ENCODE measurements around the gene VPS37D.

Gene VPS37D

DNA sequence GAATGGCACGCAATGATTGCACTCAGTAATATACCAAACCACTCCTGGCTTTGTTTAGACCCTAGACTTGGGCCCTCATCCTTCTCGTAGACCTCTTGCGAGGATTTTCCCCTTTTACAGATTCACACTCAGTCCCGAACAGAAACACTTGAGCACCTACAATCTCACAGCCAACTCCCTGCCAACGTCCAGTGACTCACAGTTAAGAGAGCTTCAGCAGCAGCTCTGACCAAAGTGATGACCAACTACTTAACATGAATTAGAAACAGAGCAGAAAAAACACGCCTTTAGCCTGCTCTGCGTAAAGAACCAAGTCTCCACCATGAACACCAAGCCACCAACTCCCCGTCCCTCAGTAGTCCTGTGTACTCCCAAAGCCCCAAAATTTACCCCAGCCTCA, 13.4 kb downstream of the VPS37D start:
- no peak for DNase-seq

DNA sequence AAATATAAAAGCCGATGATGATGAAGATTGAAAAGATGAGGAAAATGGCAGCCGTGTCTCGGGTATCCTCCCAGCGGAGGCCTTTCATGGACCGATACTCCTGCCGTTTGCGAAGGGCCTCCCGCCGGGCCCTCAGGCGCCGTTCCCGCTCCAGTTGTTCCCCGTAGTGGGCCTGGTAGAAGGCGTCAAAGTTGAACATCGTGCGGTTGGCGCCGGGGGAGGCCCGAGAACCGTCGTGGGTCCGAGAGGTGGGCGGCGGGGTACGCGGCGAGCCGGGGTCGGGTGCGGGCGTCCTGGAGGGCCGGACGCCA, 15.1 kb downstream of the VPS37D start:
- DNase-seq: no peak

DNA sequence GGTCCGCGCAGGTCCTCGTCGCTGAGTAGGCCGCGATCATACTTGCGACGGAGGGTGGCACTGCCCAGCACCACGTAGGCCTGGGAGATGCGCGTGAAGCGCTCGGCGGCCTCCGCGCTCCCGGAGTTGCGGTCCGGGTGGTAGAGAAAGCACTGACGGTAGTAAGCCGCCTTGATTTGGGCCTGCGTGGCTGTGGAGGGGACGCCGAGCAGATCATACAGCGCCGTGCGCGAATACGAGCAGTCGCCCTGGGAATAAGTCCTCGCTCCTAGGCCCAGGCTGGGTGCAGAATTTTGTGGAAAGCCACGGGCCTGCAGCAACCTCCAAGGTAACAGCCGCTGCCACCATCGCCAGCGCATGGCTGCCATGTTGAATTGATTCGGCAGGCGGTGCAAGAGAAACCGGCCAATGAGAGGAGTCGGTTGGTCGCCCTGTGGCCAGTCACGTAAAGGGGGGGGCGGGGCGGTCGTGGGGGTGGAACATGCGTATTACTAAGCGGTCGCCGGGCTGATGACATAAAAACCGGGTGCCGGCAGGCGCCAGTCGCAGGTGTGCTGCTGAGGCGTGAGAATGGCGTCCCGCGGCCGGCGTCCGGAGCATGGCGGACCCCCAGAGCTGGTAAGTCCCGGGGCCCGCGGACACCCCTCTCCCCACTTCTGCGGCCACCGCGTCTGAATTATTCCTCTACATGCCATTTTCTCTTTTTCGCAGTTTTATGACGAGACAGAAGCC, 15.6 kb downstream of the VPS37D start, which contains the start of the genes BUD23 and DNAJC30:
BUD23 (plus strand) TSS at position 542 of the 732 bp plus-strand sequence; CDS start at position 571, 29 bp downstream.
DNAJC30 (minus strand) TSS at position 398 of the 732 bp plus-strand sequence; CDS start at position 368, 30 bp downstream.
- DNase-seq: peak; percentile 99

DNA sequence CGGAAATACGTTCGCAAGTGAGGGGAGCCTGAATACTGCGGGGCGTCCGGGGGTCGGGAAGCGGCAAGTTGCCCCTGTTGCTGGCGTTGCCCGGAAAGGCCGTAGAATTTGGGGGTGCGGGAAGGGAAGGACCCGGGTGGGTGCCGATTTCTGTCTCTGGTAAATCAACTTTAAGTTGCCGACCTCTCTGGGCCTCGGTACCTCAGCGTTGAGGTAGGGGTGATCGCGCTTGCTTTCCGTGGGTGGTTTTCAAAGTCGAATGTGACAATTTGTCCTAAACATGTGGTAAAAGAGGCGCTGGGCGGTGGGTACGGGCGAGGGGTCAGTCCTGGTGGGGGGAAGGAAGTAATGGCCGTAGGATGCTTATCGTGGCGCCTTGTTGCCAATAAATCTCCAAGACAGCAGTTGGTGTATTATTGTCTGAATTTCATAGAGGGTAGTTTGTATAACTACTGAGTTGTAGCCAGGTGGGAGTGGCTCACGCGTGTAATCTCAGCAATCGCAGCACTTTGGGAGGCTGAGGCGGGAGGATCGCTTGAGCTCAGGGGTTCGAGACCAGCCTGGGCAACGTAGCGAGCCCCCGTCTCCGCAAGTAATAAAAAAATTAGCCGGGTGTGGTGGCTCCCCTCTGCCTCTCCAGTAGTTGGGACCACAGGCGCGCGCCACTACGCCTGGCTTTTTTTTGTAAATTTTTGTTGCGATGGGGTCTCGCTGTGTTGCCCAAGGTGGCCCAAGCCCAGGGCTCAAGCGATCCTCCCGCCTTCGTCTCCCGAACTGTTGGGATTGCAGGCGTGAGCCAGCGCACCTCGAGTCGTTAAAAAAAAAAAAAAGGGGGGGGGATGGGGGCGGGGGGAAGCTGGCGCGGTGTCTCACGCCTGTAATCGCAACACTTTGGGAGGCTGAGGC, 16.4 kb downstream of the VPS37D start:
- no peak for DNase-seq

DNA sequence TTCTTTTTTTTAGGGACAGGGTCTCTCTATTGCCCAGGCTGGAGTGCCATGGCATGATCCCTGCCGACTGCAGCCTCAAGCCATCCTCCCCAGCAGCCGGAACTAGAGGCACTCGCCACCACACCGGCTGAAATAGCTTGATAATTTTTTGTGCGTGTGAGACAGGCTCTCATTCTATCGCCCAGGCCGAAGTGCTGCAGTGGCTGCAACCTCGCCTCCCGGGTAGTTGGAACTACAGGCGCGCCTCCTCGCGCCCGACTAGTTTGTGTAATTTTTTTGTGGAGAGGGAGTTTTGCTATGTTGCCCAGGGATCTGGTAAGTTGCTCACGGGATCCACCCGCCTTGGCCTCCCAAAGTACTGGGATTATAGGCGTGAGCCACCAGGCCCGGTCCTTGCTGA, 17.7 kb downstream of the VPS37D start:
- DNase-seq: no peak

DNA sequence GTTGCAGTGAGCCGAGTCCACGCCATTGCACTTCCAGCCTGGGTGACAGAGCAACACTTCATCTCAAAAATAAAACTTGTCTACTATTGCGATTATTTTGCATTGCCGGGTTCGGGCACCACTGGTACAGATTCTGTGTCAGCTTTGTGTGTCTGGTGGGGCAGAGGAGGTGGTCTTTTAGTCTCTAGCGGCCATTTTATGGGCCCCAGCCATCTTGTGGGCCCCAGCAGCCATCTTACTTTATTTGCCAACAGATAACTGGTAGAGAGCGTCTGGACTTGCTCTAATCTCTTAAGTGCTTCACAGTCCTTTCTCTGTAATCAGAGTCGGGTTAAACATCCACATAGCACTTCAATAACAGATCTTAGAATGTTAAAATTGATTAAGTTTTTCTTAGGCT, 20.7 kb downstream of the VPS37D start:
- DNase-seq: no peak

DNA sequence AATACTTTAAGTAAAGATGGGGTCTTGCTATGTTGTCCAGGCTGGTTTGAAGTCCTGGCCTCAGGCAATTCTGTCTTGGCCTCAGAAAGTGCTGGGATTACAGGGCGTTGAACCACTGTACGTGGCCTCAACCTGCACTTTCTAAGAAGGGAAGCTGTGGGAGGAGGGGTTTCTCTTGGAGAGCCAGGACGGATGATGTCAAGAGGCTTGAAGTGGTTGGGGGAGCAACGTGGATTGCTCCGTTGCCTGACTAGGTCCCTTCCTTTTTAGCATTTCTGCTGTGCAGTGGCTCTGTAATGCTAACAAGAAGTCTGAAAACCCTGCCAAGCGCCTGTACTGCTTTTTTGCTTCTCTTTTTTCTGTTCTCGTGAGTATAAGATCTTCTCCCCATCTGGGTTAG, 23.0 kb downstream of the VPS37D start:
- no peak for DNase-seq

DNA sequence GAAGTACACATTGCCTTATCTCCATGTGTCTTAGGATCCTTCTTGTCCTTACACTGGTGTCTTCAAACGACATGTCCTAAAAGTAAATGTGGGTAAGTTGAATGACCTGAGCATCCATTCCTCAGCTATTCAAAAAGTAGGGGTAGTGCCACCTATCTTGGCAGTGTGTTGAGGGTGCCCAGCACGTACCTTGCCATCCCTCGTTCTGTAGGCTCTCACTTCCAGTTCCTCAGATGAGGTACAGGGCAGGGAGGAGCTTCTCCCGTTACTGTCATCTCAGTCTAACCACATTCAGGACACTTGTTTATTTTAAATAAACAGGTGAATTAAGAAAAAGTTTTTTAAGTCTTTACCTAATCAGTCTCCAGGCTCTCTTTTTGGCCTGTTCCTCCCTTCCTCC, 28.7 kb downstream of the VPS37D start:
- no peak for DNase-seq

DNA sequence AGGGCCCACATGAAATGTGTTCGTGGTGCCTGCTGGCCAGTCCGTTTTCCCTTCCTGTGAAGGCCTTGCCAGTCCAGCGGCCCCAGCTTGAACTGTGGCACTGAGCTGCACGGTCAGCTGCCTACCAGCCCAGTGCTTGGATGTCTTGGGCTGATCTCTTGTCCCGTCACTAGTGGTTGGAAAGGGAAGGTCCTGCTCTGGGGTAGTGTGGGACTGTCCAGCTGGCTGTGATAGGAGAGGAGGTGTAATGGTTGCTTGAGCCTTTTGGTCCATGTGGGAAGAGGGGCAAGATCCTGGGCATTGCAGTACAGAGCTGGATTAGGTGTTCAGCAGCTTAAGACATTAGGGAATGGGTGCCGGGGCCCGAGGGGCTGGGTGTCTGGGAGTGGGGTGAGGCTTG, 30.8 kb downstream of the VPS37D start:
- no peak for DNase-seq

DNA sequence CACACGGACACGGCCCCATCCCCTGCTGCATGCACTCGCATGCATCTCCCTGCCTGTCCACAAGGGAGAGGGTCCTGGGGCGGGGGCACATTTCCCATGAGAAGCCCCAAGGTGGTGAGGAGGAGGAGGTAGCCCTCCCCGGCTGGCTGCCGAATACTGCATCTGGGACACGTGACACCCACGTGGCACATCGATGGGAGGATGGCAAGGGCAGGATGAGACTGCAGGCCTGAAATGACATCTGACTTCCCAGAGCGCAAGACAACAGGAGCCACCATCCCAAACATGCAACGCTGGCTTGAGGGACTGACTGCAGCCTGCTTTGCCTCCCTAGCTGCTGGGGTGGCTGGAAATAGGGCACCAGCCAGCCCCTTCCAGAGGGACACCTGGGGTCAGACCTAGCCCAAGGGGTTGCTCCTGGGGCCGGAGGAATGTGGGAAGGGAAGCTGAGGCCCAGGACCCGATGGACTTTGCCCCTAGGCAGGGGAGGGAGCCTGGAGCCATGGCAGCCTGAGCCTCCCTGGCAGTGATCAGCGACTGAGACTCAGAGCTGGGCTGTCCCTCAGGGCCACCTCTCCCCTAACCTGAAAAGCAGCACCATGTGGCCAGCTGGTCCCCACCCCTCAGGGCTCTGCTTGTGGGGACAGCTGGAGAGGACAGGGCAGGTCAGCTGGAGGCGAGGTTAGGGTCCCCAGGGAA, 31.9 kb downstream of the VPS37D start:
- DNase-seq: no peak

DNA sequence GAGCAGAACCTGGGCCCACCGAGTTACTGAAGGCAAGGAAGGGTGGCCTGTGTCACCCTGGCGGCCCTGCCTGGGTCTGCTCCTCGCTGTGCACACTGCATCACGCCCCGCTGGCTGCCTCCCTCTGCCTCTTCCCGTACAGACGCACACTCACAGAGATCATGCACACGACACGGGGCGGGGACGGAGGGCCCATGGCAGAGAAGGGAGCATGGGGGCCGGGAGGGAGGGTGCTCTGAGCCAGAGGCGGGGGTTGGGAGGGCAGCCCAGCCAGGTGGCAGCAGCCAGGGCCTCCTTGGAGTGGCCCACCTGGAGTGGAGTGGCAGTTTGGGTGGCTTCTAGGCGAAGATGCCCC, 32.4 kb downstream of the VPS37D start:
- no peak for DNase-seq

DNA sequence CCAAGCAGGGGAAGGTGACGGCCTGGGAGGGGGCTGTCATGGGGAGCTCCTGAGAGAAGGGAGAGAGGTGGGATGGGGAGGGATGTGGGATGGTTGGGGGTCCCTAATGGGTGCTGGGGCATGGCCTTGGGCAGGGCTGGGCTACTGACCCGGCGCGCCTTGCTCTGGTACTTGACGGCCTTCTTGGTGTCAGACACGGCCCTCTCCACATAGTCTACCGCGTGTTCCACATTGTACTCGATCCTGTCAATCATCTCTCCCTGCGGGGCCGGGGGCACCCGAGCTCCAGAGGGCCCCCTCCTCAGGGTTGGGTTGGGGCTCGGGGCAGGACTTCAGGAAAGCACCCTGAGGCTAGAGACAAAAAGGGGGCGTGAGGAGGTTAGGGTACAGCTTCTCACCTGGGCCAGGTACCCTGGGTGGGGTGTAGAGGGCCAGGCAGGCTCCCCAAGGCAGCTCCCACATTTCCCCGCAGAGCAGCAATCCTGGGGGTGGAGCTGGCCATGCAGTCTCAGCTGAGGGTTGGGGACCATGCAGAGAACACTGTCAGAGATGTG, 33.0 kb downstream of the VPS37D start:
- no peak for DNase-seq

DNA sequence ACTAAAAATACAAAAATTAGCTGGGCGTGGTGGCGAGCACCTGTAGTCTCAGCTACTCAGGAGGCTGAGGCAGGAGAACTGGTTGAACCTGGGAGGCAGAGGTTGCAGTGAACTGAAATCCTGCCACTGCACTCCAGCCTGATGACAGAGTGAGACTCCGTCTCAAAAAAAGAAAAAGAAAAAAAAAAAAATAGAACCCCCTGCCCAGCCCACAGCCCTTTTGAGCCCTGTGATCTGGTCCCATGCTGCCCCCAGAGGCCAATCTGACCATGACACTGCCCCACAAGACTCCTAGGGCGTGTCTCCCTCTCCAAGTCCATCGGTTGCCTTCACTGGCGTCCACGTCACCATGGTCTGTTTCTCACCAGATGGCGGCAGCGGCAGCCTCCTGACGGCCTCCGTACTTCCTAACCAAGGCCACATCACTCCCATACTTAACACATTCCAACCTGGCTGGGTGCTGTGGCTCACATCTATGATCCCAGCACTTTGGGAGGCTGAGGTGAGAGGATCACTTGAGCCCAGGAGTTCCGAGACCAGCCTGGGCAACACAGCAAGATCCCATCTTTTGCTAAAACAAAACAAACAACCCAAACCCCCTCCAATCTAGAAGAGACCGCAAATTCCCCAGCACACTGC, 33.8 kb downstream of the VPS37D start:
- peak; percentile 45 for DNase-seq

DNA sequence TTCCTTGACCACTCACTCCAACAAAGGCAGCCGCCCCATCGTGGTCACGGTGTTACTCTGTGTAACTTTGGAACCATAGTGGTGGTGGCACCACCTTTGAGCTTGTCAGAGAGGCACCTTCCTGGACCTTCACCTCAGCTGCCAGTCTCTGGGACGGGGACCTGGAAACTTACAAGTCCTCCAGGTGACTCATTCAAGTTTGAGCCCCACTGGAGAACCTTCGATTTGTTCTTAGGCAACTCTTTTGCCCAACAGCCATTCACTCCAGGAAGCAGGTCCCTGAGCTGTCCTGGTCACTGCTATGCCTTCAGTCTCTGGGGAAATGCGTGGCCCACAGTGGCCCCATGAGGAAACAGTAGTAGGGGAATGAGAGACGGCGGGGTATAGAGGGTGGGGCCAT, 34.6 kb downstream of the VPS37D start:
- no peak for DNase-seq

DNA sequence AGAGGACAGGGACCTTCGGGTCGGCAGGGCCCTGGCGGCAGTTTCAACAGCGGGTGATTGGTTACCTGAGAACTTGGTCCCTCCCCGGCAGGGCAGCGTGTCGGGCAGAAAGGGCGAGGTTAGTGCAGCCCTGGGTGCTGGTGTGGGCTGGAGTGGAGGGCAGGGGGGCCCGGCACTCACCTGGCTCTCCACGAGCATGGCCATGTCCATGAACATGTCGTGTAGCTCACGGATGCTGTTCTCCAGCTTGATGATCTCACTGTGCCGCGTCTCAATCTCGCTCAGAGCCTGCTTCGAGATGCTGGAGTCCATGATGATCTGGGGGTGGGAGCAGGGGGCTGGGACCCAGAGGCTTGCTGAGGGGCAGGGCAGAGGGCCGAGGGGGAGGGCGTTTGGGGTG, 35.0 kb downstream of the VPS37D start:
- no peak for DNase-seq

DNA sequence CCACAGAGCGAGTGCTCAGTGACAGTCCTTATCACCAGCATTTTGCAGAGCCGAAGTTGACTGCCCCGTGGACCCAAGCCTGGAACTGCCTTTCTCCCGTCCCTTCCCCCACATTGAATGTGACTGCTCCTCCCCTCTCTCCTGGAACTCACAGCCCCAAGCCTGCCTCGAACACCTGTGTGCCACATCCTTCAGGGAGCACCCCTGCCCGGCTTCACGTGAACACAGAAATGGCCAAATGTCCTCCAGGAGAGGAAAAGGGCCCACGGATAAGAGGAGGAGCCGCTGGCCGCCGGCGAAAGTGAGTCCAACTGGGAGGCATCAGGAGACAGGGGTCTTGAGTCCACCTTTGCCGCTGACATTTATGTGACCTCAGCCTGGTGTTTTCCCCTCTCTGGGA, 35.6 kb downstream of the VPS37D start:
- no peak for DNase-seq

DNA sequence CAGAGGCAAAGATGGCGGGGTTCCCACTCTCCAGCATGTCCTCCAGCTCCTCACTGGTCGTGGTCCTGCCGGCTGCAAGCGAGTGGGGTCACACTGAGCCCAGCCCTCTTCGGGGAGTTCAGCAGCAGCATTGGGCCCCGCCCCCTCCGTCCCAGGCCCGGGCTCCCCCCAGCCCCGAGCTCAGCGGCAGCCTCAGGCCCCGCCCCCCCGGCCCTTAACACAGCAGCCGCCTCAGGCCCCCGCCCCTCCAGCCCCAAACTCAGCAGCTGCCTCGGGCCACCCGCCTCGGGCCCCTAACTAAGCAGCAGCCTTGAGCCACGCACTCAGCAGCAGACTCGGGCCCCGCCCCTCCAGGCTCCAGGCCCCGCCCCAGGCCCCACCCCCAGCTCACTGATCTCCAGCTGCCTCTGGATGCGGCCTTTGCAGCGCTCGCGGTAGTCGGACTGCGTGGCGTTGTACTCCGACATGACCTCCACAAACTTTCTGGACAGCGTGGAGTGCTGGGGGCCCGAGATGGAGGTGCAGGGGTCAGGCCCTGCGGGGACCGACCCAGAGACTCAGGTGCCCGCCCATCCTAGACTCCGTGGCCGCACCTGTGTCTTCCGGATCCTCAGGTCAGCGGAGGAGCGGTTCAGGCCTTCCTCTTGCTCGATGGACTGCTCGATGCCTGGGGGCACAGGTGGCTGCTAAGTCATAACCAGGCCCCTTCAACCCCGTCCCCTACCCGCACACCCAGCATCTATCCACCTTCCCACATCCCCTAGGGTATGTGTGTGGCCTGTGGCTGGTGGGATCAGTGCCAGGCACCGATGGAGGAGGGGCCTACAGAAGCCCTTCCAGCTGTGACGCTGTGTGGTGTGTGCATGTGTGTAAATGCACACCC, 36.4 kb downstream of the VPS37D start:
- peak; percentile 82 for DNase-seq

DNA sequence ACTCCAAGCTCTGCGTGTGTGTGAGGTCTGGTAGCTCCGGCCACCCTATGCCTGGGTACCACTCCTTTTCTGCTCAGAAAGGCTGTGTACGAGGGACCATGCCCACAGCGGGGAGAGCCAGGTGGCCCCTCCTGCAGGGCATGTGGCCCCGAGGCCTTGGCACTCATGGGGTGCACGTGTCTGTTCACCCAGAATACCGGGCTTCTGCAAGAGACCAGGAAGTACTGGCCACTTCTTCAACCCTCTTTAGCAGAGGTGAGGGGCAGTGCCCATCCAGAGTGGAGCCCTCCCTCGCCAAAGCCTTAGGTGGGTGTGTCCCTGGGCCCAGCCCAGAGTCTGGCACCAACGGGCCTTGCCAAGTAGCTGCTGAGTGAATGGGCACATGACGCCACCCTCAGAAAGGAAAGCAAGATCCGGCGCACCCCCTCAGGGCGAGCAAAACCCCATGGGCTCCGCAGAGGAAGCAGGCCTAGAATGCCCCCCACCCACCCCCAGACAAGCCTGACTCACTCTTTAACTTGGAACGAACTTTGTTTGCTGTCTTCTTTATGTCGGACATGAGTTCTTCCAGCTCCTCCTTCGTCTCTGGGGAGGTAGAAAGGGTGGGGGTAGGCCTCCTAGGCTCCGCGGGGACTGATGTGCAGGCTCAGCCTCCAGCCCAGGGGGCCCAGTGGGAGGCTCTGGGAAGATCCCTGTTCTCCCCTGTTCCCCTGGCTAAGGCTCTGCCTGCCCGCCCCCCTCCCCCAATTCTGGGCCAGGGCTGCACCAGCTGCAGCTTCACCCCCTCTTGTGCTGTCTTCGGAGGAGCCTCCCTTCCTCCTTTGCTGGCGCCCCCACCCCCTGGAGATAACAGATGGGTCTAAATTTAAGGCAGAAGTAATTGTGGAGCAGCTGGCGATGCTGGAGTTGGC, 37.3 kb downstream of the VPS37D start:
- no peak for DNase-seq

DNA sequence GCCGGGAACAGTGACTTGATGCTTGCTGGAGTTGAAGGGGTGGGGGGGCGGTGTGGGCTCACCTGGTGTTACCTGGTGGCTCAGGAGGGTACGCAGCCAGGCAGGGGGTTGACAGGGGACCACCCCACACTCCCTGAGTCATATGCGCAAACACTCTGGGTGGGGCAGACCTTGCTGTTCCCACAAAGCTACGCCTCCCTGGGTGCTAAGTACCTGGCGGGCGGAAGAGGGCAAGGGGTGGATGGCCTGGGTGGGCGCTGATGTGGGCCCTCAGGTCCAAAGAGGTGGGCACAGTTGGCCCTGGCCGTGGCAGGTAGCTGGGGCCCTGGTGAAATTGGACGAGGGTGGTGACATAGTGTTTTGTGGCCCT, 37.9 kb downstream of the VPS37D start:
- no peak for DNase-seq

All from CD4-positive, alpha-beta T cell treated with Interleukin-17A for 4 hours (primary cell).